ENCODE data around the gene SDHB.

Gene SDHB

DNA sequence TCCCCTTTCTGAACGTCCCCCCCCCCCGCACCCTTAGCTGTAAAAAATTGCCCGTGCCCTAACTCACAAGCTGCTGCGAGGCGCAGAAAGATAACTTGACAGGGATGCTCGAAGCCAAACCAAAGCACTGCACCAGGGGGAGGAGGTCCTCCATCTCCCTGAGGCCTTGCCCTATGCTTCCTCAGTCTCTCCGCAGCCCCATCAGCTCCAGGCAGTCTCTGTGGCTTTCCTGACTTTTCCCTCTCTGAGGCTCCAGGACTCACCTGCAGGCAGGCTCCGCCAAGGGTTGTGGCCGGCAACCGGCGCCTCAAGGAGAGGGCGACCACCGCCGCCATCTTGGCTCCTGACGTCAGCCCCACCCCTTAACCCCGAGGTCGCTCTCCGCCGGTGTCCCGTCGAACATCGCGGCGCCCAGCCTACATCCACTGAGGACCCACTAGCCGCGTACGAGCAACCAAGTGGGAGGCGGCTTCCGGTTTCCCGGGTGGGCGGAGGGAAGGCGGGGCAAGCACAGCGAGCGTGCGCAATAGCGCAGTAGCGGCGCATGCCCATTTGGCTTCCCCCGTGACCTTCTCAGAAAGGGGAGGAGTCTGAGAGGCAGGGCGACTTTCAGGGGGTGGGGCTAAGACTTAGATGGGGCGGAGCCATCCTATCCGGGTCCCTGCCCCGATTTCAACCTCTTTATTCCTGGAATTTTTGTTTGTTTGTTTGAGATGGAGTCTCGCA, at the start of gene SDHB:
Gene SDHB (minus strand): TSS at position 348 of the 726 bp plus-strand sequence. CDS start 13 bp downstream, at position 335.
- H3K79me2 ChIP-seq (ENCODE audit: insufficient read depth, low read length): peaks cover 30% of the 10 kb centered on the region
- TF ChIP-seq, protein P1, sequence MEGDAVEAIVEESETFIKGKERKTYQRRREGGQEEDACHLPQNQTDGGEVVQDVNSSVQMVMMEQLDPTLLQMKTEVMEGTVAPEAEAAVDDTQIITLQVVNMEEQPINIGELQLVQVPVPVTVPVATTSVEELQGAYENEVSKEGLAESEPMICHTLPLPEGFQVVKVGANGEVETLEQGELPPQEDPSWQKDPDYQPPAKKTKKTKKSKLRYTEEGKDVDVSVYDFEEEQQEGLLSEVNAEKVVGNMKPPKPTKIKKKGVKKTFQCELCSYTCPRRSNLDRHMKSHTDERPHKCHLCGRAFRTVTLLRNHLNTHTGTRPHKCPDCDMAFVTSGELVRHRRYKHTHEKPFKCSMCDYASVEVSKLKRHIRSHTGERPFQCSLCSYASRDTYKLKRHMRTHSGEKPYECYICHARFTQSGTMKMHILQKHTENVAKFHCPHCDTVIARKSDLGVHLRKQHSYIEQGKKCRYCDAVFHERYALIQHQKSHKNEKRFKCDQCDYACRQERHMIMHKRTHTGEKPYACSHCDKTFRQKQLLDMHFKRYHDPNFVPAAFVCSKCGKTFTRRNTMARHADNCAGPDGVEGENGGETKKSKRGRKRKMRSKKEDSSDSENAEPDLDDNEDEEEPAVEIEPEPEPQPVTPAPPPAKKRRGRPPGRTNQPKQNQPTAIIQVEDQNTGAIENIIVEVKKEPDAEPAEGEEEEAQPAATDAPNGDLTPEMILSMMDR (IDR thresholded peaks at IDR 0.05; ENCODE audit: insufficient read depth, low read length, poor library complexity, severe bottlenecking): no peak
- TF ChIP-seq EZH2phosphoT487 (conservative IDR thresholded peaks at IDR 0.05; ENCODE audit: low read length): no peak

DNA sequence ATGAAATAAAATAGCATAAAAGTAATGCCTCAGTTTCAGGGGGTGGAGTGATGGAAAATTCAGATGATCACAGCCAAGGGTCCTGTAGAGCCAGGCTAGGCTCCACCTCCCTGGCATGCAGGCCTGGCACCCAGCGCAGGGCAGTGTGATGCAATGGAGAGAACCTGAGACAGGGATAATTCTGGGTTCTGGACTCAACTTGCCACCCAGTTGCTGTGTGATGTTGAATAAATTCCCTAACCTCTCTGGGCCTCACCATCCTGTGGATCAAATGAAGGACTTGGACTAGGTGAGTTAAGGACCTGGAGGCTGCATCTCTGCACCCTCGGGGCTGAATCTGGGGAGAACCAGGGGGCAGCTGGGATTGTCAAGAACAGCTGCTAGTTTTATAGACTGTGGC, 48.4 kb upstream of the SDHB start:
- no peak overlapping the region for H3K9ac ChIP-seq (ENCODE audit: low read length)
- H3K36me3 ChIP-seq (ENCODE audit: low read length): no peaks in the 10 kb centered on the region
- H3K9me3 ChIP-seq (ENCODE audit: insufficient read depth, low read length): no peaks in the 10 kb centered on the region
- no peaks in the 10 kb centered on the region for H3F3A ChIP-seq (ENCODE audit: insufficient read depth)
- no peak overlapping the region for H2AFZ ChIP-seq (ENCODE audit: low read depth, low read length, severe bottlenecking)
- TF ChIP-seq, protein P1 (IDR thresholded peaks at IDR 0.05; ENCODE audit: insufficient read depth, low read length, poor library complexity, severe bottlenecking): no peak
- no peak for TF ChIP-seq EZH2phosphoT487 (conservative IDR thresholded peaks at IDR 0.05; ENCODE audit: low read length)
- H3K9me2 ChIP-seq (replicated peaks; ENCODE audit: insufficient read depth, low read length): no peaks in the 10 kb centered on the region
- no peaks in the 10 kb centered on the region for H4K20me1 ChIP-seq (ENCODE audit: low read depth, low read length)
- H3K27me3 ChIP-seq (ENCODE audit: low read length): no peaks in the 10 kb centered on the region
- no peak overlapping the region for H3K4me3 ChIP-seq (ENCODE audit: insufficient read depth, low read length, poor library complexity, severe bottlenecking)
- H3K4me2 ChIP-seq (ENCODE audit: low read depth, low read length, poor library complexity, severe bottlenecking): no peak overlapping the region
- H3K27ac ChIP-seq (ENCODE audit: low read depth, low read length): no peak overlapping the region
- H3K79me2 ChIP-seq (ENCODE audit: insufficient read depth, low read length): no peaks in the 10 kb centered on the region

More for the DNA sequence above, at the start of gene SDHB:
- peak within 1 kb of the TSS; percentile 88 for H2AFZ ChIP-seq (ENCODE audit: low read depth, low read length, severe bottlenecking)
- no peaks in the 10 kb centered on the region for H3F3A ChIP-seq (ENCODE audit: insufficient read depth)
- H3K4me3 ChIP-seq (ENCODE audit: insufficient read depth, low read length, poor library complexity, severe bottlenecking): peak within 1 kb of the TSS; percentile 82
- no peaks in the 10 kb centered on the region for H4K20me1 ChIP-seq (ENCODE audit: low read depth, low read length)
- H3K27me3 ChIP-seq (ENCODE audit: low read length): no peaks in the 10 kb centered on the region
- peak within 1 kb of the TSS; percentile 81 for H3K4me2 ChIP-seq (ENCODE audit: low read depth, low read length, poor library complexity, severe bottlenecking)
- peak within 1 kb of the TSS; percentile 73 for H3K9ac ChIP-seq (ENCODE audit: low read length)
- H3K9me3 ChIP-seq (ENCODE audit: insufficient read depth, low read length): no peaks in the 10 kb centered on the region
- no peaks in the 10 kb centered on the region for H3K9me2 ChIP-seq (replicated peaks; ENCODE audit: insufficient read depth, low read length)
- H3K36me3 ChIP-seq (ENCODE audit: low read length): no peaks in the 10 kb centered on the region
- H3K27ac ChIP-seq (ENCODE audit: low read depth, low read length): no peak within 1 kb of the TSS

DNA sequence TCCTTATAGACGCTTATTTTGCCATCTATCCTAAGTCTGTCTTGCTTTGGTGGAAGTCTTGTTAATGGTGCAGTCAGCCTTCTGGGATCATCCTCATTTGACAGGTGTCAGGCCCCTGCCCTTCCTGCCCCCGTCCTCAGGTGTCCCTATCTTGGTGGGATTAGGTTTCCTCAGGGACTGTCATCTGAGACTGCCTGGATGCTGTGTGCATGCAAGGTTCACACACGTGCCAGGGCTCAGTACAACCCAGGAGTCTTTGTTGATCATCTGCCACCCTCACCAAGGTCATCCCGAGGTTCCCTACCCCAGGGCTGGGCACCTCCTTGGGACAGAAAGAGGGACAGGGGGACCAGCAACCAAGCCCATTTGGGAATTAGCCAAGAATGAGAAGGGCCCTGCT, 47.4 kb upstream of the SDHB start:
- Histone ChIP-seq H3K36me3 (ENCODE audit: low read length) (no peaks in the 10 kb centered on the region), H3K9me3 (ENCODE audit: insufficient read depth, low read length) (no peaks in the 10 kb centered on the region), H3K4me3 (ENCODE audit: insufficient read depth, low read length, poor library complexity, severe bottlenecking) (no peak overlapping the region), H2AFZ (ENCODE audit: low read depth, low read length, severe bottlenecking) (no peak overlapping the region), H3K79me2 (ENCODE audit: insufficient read depth, low read length) (no peaks in the 10 kb centered on the region), H3K4me2 (ENCODE audit: low read depth, low read length, poor library complexity, severe bottlenecking) (no peak overlapping the region), H3K27me3 (ENCODE audit: low read length) (no peaks in the 10 kb centered on the region), H3K9ac (ENCODE audit: low read length) (no peak overlapping the region), H3F3A (ENCODE audit: insufficient read depth) (no peaks in the 10 kb centered on the region), H3K9me2 (replicated peaks; ENCODE audit: insufficient read depth, low read length) (no peaks in the 10 kb centered on the region), H3K27ac (ENCODE audit: low read depth, low read length) (no peak overlapping the region), H4K20me1 (ENCODE audit: low read depth, low read length) (no peaks in the 10 kb centered on the region)
- TF ChIP-seq, protein P1 (IDR thresholded peaks at IDR 0.05; ENCODE audit: insufficient read depth, low read length, poor library complexity, severe bottlenecking): no peak
- no peak for TF ChIP-seq EZH2phosphoT487 (conservative IDR thresholded peaks at IDR 0.05; ENCODE audit: low read length)
